GM20431 (cell line): Measurements from ENCODE around the gene DCLK2.

ENCODE experiments used
- in situ Hi-C: fragments of 300-500 bp; cut with MseI, MboI; formaldehyde crosslinking; loops from one replicate; pipeline ENCODE4 v1.15.0; 2020; ENCODE audit warnings: low sequenced_read_pairs; ENCODE audit not compliant: unreplicated experiment

Gene DCLK2

GRCh38 chr4:150078041-150078578 lies at the start of gene DCLK2:
Gene DCLK2, plus strand, starts transcription at chr4:150078445. Its CDS starts 583 bp downstream, at chr4:150079028.
- in situ Hi-C loops, result no loop called here

- in situ Hi-C loops, result no loop called here
Observed at GRCh38 chr4:150032541-150032940, 45.7 kb upstream of the DCLK2 start.

DNA sequence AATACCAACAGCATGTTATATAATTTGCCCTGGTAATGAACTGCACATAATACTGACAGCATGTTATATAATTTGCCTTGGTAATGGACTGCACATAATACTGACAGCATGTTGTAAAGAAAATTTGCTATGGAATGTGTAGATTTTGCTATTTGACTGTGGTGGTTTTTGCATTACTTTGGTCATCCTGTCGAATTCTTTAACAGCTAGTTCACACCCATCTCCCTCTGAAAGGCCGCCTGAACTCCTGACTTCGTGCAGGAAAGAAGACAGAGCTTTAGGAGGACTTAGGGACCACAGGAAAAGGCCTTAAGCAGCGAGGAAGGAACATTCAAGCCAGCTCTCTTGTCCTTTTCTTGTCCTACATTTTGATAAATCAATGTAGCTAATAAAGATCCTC lies 45.2 kb upstream of the DCLK2 start:
- in situ Hi-C loops, result no loop called here

GRCh38 chr4:150033901-150034300 lies 44.3 kb upstream of the DCLK2 start:
- in situ Hi-C loops, result no loop called here

DNA sequence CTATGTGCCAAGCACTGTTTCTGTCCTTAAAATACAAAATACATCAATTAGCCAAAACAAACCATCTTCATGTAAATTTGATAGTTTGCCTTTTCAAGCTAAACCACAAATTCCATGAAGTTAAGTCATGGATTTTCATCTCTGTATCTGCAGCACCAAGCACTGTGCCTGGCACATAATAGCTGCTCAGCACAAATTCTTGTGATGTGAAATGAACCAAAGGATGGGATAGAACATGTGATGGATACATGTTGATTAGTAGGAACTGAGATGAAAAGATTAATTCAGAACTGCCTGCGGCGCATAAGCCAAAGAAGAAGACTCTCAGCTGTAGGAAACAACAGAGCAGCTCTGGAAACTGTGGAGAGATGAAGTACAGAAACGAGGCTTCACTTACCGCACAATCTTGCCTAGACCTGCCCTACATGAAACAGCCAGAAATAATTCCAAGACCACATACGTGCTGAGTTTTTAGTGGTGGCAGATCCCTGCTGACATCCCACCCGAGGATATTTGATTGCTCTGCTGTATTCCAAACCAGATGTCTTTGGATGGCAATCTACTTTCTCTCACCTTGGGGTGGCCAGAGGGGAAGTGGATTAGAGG lies 40.9 kb upstream of the DCLK2 start:
- in situ Hi-C loops, result no loop called here

DNA sequence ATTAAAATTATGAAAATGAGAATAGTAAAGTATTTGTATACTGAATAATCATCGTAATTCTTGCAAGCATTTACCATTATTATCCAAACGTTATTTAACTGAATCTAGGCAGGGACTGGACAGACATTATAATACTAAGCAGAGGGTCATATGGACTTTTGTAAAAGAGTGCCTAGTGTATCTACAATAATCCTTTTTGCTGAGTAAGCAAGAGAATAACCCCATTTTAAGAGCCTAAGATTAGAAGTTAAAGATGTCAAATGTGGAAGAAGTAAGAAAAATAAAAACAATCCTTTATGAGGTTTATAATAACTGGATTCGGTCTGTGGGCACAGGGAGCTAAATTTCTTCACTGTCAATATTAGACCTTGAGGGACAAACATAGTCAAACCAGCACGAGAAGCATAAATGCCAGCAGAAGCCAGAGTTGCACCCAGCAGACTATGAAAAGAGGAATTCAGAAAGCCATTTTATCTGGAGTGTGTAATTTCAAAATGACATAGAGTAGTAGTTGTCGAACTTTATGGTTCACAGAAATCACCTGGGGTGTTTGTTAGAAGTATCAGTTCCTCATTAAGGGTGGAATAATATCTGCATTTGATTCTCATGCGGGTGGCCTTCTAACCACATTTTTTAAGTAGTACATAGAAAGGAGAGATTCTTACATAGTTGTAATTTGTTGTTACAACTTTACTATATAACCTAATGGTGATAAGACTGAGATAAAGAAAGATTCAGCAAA lies 39.7 kb upstream of the DCLK2 start:
- in situ Hi-C loops, result no loop called here

DNA sequence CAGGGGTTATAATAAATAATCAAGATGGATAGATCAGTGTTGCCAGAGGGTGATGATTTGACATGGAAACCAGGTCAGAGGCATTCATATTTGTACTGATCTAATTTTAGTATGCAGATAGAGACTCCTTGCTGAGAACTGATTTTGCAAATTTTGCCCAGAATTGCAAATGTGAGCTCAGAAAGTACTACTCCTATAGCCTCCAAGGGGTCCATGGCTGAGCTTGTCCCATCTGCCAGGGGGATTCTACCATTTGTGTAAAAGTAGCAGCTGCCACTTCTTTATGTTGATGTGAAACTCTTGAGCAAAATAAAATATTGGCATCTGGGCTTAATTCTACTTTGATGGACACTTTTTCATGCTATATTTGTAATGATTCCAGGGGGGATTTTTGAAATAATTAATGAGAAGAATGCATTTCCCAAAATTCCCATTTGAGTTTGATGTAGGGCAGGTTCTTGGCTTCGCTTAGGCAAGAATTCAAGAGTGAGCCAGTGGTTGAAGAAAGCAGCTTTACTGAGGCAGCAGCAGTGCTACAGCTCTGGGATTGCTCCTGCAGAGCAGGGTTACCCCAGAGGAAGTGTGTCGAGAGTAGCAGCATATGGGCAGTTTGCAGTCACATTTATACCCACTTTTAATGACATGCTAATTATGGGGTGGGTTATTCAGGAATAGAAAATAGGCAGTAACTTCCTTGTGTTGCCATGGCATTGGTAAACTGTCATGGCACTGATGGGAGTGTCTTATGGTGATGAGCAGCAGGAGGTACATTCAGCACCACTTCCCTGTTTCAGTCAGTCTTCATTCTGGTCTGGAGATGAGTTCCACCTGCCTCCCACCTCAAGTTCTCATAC lies 38.7 kb upstream of the DCLK2 start:
- in situ Hi-C loops, result no loop called here

- in situ Hi-C loops, result no loop called here
Observed at GRCh38 chr4:150044517-150044916, 33.7 kb upstream of the DCLK2 start.

DNA sequence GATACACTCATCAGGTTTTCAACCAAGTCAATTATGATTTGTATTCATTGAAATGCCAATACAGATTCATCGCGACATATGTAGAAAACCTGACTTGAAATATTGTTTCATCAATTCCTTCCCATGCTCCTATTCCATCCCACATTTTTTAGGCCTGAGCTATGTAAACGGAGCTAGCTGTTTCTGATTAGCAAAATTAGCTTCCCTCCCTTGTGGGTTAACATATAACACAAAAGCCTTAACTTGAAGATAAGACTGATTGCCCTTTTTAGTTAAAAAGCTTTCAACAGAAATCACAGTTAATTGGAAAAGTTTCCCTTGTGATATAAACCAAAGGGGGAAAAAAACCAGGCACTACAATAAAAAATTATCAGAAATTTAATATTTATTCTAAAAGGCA lies 32.8 kb upstream of the DCLK2 start:
- in situ Hi-C loops, result no loop called here

- in situ Hi-C loops, result no loop called here
Observed at GRCh38 chr4:150046728-150047217, 31.5 kb upstream of the DCLK2 start.

GRCh38 chr4:150047546-150047945 lies 30.7 kb upstream of the DCLK2 start:
- in situ Hi-C loops, result no loop called here

GRCh38 chr4:150049682-150050081 lies 28.6 kb upstream of the DCLK2 start:
- in situ Hi-C loops, result no loop called here

- in situ Hi-C loops, result no loop called here
Observed at GRCh38 chr4:150050566-150050965, 27.7 kb upstream of the DCLK2 start.

- in situ Hi-C loops, result no loop called here
Observed at GRCh38 chr4:150051111-150051510, 27.1 kb upstream of the DCLK2 start.

DNA sequence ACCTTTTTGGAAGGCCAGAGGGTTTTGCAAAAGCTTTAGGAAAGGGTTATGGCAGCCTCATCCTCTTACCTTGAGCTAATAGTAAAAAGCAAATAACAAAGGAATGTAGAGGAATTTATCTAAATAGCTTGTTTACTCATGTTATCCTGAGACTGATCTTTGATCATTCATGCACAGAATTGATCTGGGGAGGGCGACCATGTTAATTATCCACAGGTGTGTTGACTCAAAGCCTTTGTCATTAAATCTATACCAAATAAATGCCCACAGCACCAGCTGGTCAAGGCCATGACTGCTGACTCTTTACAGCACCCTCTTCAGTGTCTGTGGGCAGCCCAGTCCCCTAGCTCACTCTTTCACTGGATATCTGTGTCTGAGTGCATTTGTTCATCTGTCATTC lies 22.8 kb upstream of the DCLK2 start:
- in situ Hi-C loops, result no loop called here

DNA sequence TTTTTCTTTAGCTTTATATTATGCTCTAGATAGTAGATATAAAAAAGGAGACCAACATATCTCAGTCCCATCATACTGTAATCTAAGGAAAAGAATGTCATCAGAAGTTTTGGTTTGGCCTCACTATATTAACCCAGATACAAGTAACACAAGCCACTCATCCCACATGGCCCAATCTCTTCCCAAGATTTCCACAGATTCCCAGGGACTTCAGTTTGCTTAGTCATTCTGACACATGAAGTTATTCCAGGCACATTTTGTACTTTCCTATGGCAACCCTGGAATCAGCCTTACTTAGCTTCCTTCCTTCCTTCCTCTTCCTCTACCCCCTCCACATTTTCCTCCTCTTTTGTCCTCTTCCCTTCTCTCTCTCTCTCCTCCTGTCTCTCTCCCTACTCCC lies 21.7 kb upstream of the DCLK2 start:
- in situ Hi-C loops, result no loop called here

GRCh38 chr4:150061086-150061776 lies 17.0 kb upstream of the DCLK2 start:
- in situ Hi-C loops, result no loop called here

DNA sequence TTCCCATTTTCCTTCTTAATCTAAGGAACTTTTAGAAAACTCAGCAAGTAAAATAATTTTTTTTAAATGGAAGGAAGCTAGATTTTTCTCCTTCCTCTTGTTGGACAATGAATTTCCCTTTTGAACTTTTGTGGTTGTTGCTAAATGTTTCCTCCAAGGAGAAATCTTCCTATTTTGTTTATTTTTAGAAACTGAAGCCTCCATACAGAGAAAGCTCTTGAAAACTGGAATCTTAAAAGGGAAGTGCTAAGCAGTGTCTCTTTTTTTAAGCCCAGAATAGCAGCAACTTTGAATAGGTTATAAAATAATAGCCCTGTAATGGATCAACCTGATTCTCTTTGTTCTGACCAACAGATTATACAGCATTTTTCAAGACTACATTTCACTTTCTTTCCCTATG lies 15.1 kb upstream of the DCLK2 start:
- in situ Hi-C loops, result no loop called here

- in situ Hi-C loops, result no loop called here
Observed at GRCh38 chr4:150065740-150066139, 12.5 kb upstream of the DCLK2 start.

GRCh38 chr4:150067859-150068258 lies 10.4 kb upstream of the DCLK2 start:
- in situ Hi-C loops, result no loop called here
